T-helper 2 cell treated with Interferon-gamma antibody and Interleukin-4, amounts not matched to agents 5 μg/mL and 100 μg/mL, for 36 hours (primary cell): Measurements from ENCODE around the gene NASP.

ENCODE experiments used
- DNase-seq: peaks from one replicate; pipeline ENCODE4 v3.0.0; 2021; ENCODE audit warnings: low spot score
- H3K27ac Mint-ChIP-seq: one replicate; pipeline ENCODE4 v1.8.0; 2021; ENCODE audit warnings: mild to moderate bottlenecking, mixed read lengths
- H3K27me3 Mint-ChIP-seq: one replicate; pipeline ENCODE4 v1.8.0; 2021; ENCODE audit warnings: low read depth, mixed read lengths
- H3K36me3 Mint-ChIP-seq: one replicate; pipeline ENCODE4 v1.8.0; 2021; ENCODE audit warnings: low read depth, mixed read lengths
- H3K4me1 Mint-ChIP-seq: one replicate; pipeline ENCODE4 v1.8.0; 2021; ENCODE audit warnings: low read depth, mixed read lengths
- H3K4me3 Mint-ChIP-seq: one replicate; pipeline ENCODE4 v1.8.0; 2022; ENCODE audit warnings: mild to moderate bottlenecking, moderate library complexity, mixed read lengths
- H3K9me3 Mint-ChIP-seq: one replicate; pipeline ENCODE4 v1.8.0; 2021; ENCODE audit warnings: mixed read lengths

NASP gene

GRCh38 chr1:45654540-45655280, 70.9 kb downstream of the NASP start:
- Mint-ChIP-seq H3K27me3 (no peaks in the 10 kb centered on the region), H3K4me3 (no peak overlapping the region), H3K36me3 (peaks cover 65% of the 10 kb centered on the region), H3K9me3 (no peaks in the 10 kb centered on the region), H3K27ac (no peak overlapping the region), H3K4me1 (peaks cover 3% of the 10 kb centered on the region)
- DNase-seq, result peak; percentile 23

GRCh38 chr1:45656573-45657226, 72.9 kb downstream of the NASP start:
- Mint-ChIP-seq H3K36me3 (peaks cover 62% of the 10 kb centered on the region), H3K4me3 (no peak overlapping the region), H3K27ac (no peak overlapping the region)

GRCh38 chr1:45658171-45658570, 74.3 kb downstream of the NASP start:
- H3K27ac Mint-ChIP-seq, result no peak overlapping the region
- no peaks in the 10 kb centered on the region for H3K27me3 Mint-ChIP-seq
- H3K36me3 Mint-ChIP-seq, result peaks cover 54% of the 10 kb centered on the region

More at GRCh38 chr1:45656573-45657226, 72.9 kb downstream of the NASP start:
- no peaks in the 10 kb centered on the region for H3K27me3 Mint-ChIP-seq
- DNase-seq, result no peak
- H3K9me3 Mint-ChIP-seq, result no peaks in the 10 kb centered on the region
- H3K4me1 Mint-ChIP-seq, result peaks cover 3% of the 10 kb centered on the region

GRCh38 chr1:45659222-45659621, 75.4 kb downstream of the NASP start:
- H3K36me3 Mint-ChIP-seq, result peaks cover 55% of the 10 kb centered on the region
- H3K4me3 Mint-ChIP-seq, result no peak overlapping the region
- H3K27ac Mint-ChIP-seq, result no peak overlapping the region
- H3K27me3 Mint-ChIP-seq, result no peaks in the 10 kb centered on the region
- H3K9me3 Mint-ChIP-seq, result no peaks in the 10 kb centered on the region
- no peak for DNase-seq
- H3K4me1 Mint-ChIP-seq, result peaks cover 5% of the 10 kb centered on the region

More at GRCh38 chr1:45658171-45658570, 74.3 kb downstream of the NASP start:
- DNase-seq, result no peak
- no peaks in the 10 kb centered on the region for H3K9me3 Mint-ChIP-seq
- peaks cover 5% of the 10 kb centered on the region for H3K4me1 Mint-ChIP-seq
- H3K4me3 Mint-ChIP-seq, result no peak overlapping the region

- Mint-ChIP-seq H3K27ac (no peak overlapping the region), H3K36me3 (peaks cover 48% of the 10 kb centered on the region), H3K4me3 (no peak overlapping the region), H3K9me3 (no peaks in the 10 kb centered on the region), H3K27me3 (no peaks in the 10 kb centered on the region), H3K4me1 (peaks cover 2% of the 10 kb centered on the region)
- DNase-seq, result no peak
Observed at GRCh38 chr1:45660336-45660735, 76.5 kb downstream of the NASP start.

GRCh38 chr1:45666836-45667235, 83.0 kb downstream of the NASP start:
- Mint-ChIP-seq H3K9me3 (no peaks in the 10 kb centered on the region), H3K4me1 (peaks cover 7% of the 10 kb centered on the region), H3K4me3 (no peak overlapping the region), H3K36me3 (peaks cover 12% of the 10 kb centered on the region), H3K27me3 (no peaks in the 10 kb centered on the region), H3K27ac (no peak overlapping the region)
- no peak for DNase-seq

GRCh38 chr1:45667321-45668111, 83.7 kb downstream of the NASP start:
- Mint-ChIP-seq H3K27ac (no peak overlapping the region), H3K4me1 (peaks cover 5% of the 10 kb centered on the region), H3K9me3 (no peaks in the 10 kb centered on the region), H3K27me3 (no peaks in the 10 kb centered on the region), H3K36me3 (peaks cover 11% of the 10 kb centered on the region), H3K4me3 (no peak overlapping the region)
- DNase-seq, result no peak
